Fibroblast of lung (primary cell): ENCODE measurements around the gene LAMB3. TPM values are rescaled to one million over a fixed set of nuclear protein-coding genes. Genes with fewer than 3 reads are reported as not detected.

Experiments
- DNase-seq, 2 donors: peaks; one replicate each; pipeline versions ENCODE4 v3.0.0 to v3.0.0-alpha.2; 2010; ENCODE audit warnings: low read depth in 2 of 2
- H2AFZ ChIP-seq: 2 replicates; pipeline ENCODE4 v1.5.1; 2012; ENCODE audit warnings: low read length, control low read depth, inconsistent platforms
- H3K27ac ChIP-seq: 2 replicates; pipeline ENCODE4 v1.5.1; 2011; ENCODE audit warnings: low read length, control low read depth; ENCODE audit not compliant: insufficient read depth
- H3K27me3 ChIP-seq: 2 replicates; pipeline ENCODE4 v1.5.1; 2011; ENCODE audit warnings: mild to moderate bottlenecking, low read length; ENCODE audit not compliant: control insufficient read depth, insufficient read depth
- H3K36me3 ChIP-seq: 2 replicates; pipeline ENCODE4 v1.5.1; 2011; ENCODE audit warnings: low read length; ENCODE audit not compliant: control insufficient read depth, insufficient read depth
- H3K4me1 ChIP-seq: 2 replicates; pipeline ENCODE4 v1.5.1; 2011; ENCODE audit warnings: low read length; ENCODE audit not compliant: control insufficient read depth, insufficient read depth; ENCODE audit errors: extremely low read depth
- H3K4me2 ChIP-seq: 2 replicates; pipeline ENCODE4 v1.5.1; 2011; ENCODE audit warnings: low read length, control low read depth; ENCODE audit not compliant: insufficient read depth; ENCODE audit errors: extremely low read depth
- H3K4me3 ChIP-seq, 4 experiments: fragments of 200-600 bp in 1 of 4; sonication (generic) in 1 of 4; replicated peaks in 1 of 4; 2 replicates each; pipeline ENCODE4 v1.5.1; 2011 to 2016; ENCODE audit warnings: low read length in 4 of 4, low read depth in 3 of 4, mild to moderate bottlenecking in 3 of 4, control low read depth in 2 of 4, inconsistent platforms in 1 of 4, mixed read lengths in 1 of 4; ENCODE audit not compliant: insufficient read depth in 1 of 4; ENCODE audit errors: control extremely low read depth in 1 of 4
- H3K79me2 ChIP-seq: 2 replicates; pipeline ENCODE4 v1.5.1; 2012; ENCODE audit warnings: mild to moderate bottlenecking, low read length, inconsistent platforms; ENCODE audit not compliant: control insufficient read depth, insufficient read depth
- H3K9ac ChIP-seq: 2 replicates; pipeline ENCODE4 v1.5.1; 2011; ENCODE audit warnings: mild to moderate bottlenecking, low read length, control low read depth; ENCODE audit not compliant: insufficient read depth
- H3K9me3 ChIP-seq: 2 replicates; pipeline ENCODE4 v1.5.1; 2012; ENCODE audit warnings: low read depth, low read length; ENCODE audit not compliant: control insufficient read depth, insufficient read depth
- H4K20me1 ChIP-seq: 2 replicates; pipeline ENCODE4 v1.5.1; 2011; ENCODE audit warnings: low read length; ENCODE audit not compliant: control insufficient read depth, insufficient read depth; ENCODE audit errors: extremely low read depth
- CTCF ChIP-seq, 2 donors: IDR thresholded peaks in 1 of 2; conservative IDR thresholded peaks in 1 of 2; 1 replicate in 1 of 2; 2 replicates in 1 of 2; pipeline ENCODE4 v1.5.1; 2011 to 2012; ENCODE audit warnings: low read length in 2 of 2, control low read depth in 1 of 2, inconsistent platforms in 1 of 2, low read depth in 1 of 2, mild to moderate bottlenecking in 1 of 2
- EZH2 ChIP-seq: IDR thresholded peaks from 2 replicates; pipeline ENCODE4 v1.5.1; 2012; ENCODE audit warnings: low read length, control low read depth, mild to moderate bottlenecking; ENCODE audit errors: missing control alignments
- polyA plus RNA-seq, 2 donors: library from polyadenylated mRNA; depleted of rRNA in 1 of 2; stranded (reverse) in 1 of 2; unstranded in 1 of 2; fragments of >200 nt; gene quantifications; 2 replicates each; pipeline ENCODE4 v1.2.1, GENCODE V29; 2011 to 2012; ENCODE audit warnings: missing spikeins in 1 of 2
- total RNA-seq: library from RNA; depleted of rRNA; stranded (reverse); fragments of >200 nt; gene quantifications from 2 replicates; pipeline ENCODE4 v1.2.1, GENCODE V29; 2014

Gene LAMB3
- total and polyA plus RNA-seq, 2 donors (not counting 1 experiment from before 2014, with no cell fraction given), result 4.1 to 23.3 TPM

- Histone ChIP-seq H3K9ac (no peak overlapping the region), H3K4me3 (no peak overlapping the region), H4K20me1 (no peaks in the 10 kb centered on the region), H3K36me3 (no peaks in the 10 kb centered on the region), H3K4me2 (no peak overlapping the region), H3K27ac (no peak overlapping the region), H2AFZ (no peak overlapping the region), H3K27me3 (peaks cover 2% of the 10 kb centered on the region), H3K79me2 (no peaks in the 10 kb centered on the region), H3K9me3 (no peaks in the 10 kb centered on the region), H3K4me1 (no peaks in the 10 kb centered on the region)
- no peak for DNase-seq
- TF ChIP-seq CTCF (conservative IDR thresholded peaks at IDR 0.05 in 1 of 2, IDR thresholded peaks at IDR 0.05 in 1 of 2; ENCODE audit: low read depth in 1 of 2, low read length in 2 of 2) (no peak), EZH2 (no peak)
Measured at GRCh38 chr1:209593747-209594146, 58.5 kb downstream of the LAMB3 start.

GRCh38 chr1:209590405-209590804, 61.8 kb downstream of the LAMB3 start:
- Histone ChIP-seq H4K20me1 (no peaks in the 10 kb centered on the region), H3K4me3 (no peak overlapping the region), H3K4me1 (no peaks in the 10 kb centered on the region), H3K27me3 (peaks cover 1% of the 10 kb centered on the region), H3K4me2 (no peak overlapping the region), H2AFZ (no peak overlapping the region), H3K79me2 (no peaks in the 10 kb centered on the region), H3K9ac (no peak overlapping the region), H3K9me3 (no peaks in the 10 kb centered on the region), H3K27ac (no peak overlapping the region), H3K36me3 (no peaks in the 10 kb centered on the region)
- DNase-seq, result peak; percentile 23 to 46
- peak in 1 of 2 donors; percentile 69 for TF ChIP-seq CTCF (conservative IDR thresholded peaks at IDR 0.05 in 1 of 2, IDR thresholded peaks at IDR 0.05 in 1 of 2; ENCODE audit: low read depth in 1 of 2, low read length in 2 of 2)
- TF ChIP-seq EZH2, result no peak

GRCh38 chr1:209589863-209590262, 62.4 kb downstream of the LAMB3 start:
- Histone ChIP-seq H3K36me3 (no peaks in the 10 kb centered on the region), H3K27me3 (no peaks in the 10 kb centered on the region), H3K9me3 (no peaks in the 10 kb centered on the region), H3K4me3 (no peak overlapping the region), H3K9ac (no peak overlapping the region), H3K4me1 (peaks cover 2% of the 10 kb centered on the region), H3K4me2 (no peak overlapping the region), H3K79me2 (no peaks in the 10 kb centered on the region), H3K27ac (no peak overlapping the region), H4K20me1 (no peaks in the 10 kb centered on the region), H2AFZ (no peak overlapping the region)
- no peak for DNase-seq
- no peak for TF ChIP-seq CTCF (conservative IDR thresholded peaks at IDR 0.05 in 1 of 2, IDR thresholded peaks at IDR 0.05 in 1 of 2; ENCODE audit: low read depth in 1 of 2, low read length in 2 of 2)
- no peak for TF ChIP-seq EZH2
